Neural cell (in vitro differentiated cells): ENCODE measurements around the gene CCDC102A.

Experiments
- EZH2 ChIP-seq: fragments of 200-600, 300-800 bp; shearing (Covaris generic), sonication (generic); IDR thresholded peaks from 2 replicates; pipeline ENCODE4 v1.6.1; 2014; ENCODE audit warnings: antibody characterized with exemption, low read length, borderline replicate concordance, mild to moderate bottlenecking; ENCODE audit not compliant: insufficient read depth, poor library complexity, severe bottlenecking
- POLR2AphosphoS5 ChIP-seq: IDR thresholded peaks from 2 replicates; pipeline ENCODE4 v1.6.1; 2012
- TAF1 ChIP-seq: IDR thresholded peaks from 2 replicates; pipeline ENCODE4 v1.6.1; 2012; ENCODE audit warnings: low read depth
- TF ChIP-seq, protein P1 (sequence below): fragments of 450-650 bp; IDR thresholded peaks from 2 replicates; pipeline ENCODE4 v1.5.1; 2014; ENCODE audit warnings: antibody characterized with exemption, mild to moderate bottlenecking, moderate library complexity; ENCODE audit not compliant: poor library complexity, severe bottlenecking

- TF ChIP-seq, protein P1, sequence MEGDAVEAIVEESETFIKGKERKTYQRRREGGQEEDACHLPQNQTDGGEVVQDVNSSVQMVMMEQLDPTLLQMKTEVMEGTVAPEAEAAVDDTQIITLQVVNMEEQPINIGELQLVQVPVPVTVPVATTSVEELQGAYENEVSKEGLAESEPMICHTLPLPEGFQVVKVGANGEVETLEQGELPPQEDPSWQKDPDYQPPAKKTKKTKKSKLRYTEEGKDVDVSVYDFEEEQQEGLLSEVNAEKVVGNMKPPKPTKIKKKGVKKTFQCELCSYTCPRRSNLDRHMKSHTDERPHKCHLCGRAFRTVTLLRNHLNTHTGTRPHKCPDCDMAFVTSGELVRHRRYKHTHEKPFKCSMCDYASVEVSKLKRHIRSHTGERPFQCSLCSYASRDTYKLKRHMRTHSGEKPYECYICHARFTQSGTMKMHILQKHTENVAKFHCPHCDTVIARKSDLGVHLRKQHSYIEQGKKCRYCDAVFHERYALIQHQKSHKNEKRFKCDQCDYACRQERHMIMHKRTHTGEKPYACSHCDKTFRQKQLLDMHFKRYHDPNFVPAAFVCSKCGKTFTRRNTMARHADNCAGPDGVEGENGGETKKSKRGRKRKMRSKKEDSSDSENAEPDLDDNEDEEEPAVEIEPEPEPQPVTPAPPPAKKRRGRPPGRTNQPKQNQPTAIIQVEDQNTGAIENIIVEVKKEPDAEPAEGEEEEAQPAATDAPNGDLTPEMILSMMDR: no peak
- TF ChIP-seq EZH2 (no peak), POLR2AphosphoS5 (no peak), TAF1 (no peak)
Measured at GRCh38 chr16:57528499-57529390, 7.6 kb downstream of the CCDC102A start.
